HK-2 (cell line): Measurements from ENCODE around the gene CDC42BPA.

ENCODE experiments used
- DNase-seq: peaks from one replicate; pipeline ENCODE4 v3.0.0-alpha.2; 2018; ENCODE audit not compliant: unreplicated experiment

Gene CDC42BPA

DNA sequence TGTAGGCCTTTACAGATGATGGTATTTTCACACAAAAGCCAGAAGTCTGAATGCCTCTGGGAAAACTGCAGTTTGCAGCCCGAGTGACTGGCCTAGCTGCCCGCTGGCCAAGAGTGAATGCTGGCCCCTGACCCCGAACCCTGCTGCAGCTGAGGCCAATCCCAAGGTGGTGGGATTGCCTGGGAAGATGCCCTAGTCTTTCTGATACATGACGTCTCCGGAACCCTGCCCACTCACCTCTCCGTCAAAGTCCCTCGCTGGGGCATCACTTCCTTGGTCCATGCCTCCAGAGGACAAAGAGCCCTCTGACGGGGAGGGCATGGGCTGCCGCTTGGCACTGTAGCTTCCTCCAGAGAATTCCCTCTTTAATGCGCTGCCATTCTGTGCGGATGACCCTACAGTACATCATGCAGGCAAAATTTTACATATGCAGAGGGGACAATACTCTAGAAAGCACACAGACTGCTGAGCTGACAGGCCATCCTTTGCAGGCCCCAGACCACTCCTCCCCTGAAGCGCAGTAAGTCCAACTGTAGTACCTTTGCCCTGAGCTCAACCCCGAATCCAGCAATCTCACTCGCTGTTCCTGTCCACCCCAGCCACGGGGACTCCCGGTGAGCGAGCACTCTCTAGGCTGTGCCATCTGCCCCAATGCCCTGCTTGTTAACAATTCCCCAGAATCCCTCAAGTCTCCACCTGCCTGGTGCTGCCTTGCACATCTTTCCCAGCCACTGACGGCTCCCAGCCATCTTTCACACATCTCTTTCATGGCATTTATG is 323.5 kb downstream of the CDC42BPA start:
- DNase-seq, result no peak

- no peak for DNase-seq
Observed at GRCh38 chr1:226993814-226994585, 324.3 kb downstream of the CDC42BPA start.

DNA sequence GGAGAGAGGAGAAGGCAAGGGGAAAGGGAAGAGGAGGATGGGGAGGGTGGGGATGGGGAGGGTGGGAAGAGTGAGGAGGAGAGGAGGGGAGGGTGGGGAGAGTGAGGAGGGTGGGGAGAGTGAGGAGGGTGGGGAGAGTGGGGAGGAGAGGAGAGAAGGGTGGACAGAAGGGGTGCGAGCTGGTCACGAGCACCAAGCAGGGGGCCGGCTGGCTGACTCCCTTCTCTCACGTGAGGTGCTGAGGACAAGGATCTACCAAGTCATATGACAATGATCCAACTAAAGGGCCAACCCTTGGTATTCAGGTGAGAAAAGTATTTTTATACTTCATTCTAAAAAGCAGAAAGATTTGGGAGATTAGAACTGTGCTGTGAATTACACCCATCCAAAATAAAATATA is 326.4 kb downstream of the CDC42BPA start:
- no peak for DNase-seq

GRCh38 chr1:226990133-226990716 is 328.1 kb downstream of the CDC42BPA start:
- DNase-seq, result no peak

DNA sequence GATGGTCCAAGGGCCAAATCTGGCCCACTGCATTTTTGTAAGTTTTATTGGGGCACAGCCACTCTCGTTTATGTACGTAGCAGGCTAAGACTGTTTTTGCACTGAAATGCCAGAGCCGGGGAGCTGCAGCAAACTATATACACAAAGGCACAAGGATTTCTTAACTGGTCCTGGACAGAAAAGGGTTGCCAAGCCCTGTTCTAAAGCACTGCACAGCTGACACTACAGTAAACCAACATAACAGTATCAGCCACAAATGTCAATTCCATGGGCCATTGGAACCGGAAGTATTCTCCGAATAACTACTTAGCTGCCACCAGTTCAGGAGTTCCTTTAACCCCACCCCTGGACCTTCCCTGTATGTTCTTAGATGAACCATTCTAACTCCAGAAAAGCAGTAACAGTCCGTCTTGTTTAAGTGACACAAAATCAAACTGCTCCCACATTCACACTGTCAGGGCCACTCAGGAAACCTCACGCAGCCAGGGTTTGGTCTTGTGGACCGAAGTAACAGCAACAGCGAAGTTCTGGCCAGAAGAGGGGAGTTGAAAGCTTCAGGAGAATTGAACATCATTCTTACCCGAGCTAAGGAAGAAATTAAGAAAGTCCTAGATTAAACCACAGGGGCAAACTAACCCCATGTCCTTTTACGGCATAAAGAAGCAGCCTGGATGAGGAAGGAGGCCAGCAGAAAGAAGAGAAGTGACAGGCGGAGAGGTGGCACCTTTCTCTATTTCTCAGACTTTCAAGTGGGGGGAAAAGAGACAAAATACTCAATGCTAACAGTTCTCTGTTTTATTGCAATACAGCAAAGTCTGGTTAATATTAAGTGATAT is 329.0 kb downstream of the CDC42BPA start:
- DNase-seq, result no peak

DNA sequence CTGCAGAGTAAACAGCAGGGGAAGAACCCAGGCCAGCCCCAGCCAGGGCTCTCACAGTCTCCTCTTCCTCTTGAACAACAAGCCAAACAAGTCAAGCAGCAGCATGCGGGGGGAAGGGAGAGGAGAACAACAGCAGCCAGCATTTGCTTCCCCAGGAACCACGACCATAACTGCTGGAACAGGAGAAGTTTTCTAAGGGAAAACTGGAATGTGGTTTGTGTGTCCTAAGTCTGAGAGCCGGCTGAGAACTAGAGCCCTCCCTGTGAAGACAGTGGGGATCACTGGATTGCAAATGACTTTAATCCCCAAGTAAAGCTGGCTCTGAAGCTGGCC is 330.0 kb downstream of the CDC42BPA start:
- no peak for DNase-seq

DNA sequence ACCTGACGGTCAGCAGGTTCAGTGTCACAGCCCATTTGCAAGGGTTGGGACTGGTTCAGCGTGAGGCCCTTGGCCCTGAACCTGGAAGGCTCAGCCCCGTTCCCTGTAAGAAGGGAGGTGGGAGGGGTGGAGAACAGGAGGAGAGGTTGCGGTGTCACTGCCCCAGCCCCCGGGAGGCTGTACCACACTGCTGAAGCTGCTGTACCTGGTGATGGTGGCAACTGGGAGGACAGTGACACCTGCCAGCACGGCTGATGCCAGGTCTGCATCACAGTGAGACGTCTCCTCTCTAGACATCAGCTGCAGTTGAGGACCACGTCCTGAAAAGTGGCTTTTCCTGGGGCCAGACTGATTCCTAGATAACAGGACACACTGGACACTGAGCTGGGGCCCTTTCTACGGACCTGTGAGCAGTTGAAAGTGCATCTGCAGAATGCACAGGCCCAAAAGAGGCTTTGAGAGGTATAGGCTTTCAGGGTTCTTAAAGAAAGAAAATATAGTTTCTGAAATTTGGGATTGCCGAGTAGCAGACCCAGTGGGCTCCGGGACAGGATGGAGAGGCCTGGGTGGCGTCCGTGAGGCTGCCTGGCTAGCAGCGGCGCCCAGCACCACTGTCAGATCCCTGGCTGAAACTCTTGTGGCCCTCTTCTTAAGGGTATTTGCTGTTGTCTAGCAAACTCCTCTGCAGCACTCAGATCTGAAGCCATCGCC is 330.5 kb downstream of the CDC42BPA start:
- no peak for DNase-seq

- DNase-seq, result no peak
Observed at GRCh38 chr1:226987179-226987536, 331.1 kb downstream of the CDC42BPA start.

DNA sequence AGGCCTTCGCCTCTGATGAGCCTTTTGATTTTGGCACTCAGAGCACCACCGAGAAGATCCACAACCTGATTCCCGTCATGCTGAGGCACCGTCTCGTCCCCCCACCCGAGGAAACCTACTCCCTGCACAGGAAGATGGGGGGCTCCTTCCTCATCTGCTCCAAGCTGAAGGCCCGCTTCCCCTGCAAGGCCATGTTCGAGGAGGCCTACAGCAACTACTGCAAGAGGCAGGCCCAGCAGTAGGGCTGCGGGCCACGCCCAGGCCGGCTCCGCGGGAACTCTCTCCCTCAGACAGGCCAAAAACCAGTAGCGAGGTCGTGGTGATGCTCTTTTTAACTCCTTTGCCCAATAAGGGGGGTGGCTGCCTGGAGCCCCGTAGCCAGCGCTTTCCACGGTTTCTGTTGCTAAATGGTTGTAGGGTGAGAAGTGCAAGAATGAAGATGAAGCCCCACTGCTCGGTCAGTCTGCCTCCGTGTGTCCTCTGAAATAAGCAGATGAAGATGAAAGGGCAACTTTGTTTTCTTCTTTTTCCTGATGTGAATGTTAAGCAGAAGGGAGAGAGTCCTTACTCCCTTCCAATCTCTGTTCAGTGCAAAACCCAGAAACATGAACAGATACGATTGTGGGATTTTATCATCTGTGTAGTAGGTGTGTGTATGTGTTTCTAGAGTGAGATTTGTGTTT is 331.7 kb downstream of the CDC42BPA start:
- no peak for DNase-seq

DNA sequence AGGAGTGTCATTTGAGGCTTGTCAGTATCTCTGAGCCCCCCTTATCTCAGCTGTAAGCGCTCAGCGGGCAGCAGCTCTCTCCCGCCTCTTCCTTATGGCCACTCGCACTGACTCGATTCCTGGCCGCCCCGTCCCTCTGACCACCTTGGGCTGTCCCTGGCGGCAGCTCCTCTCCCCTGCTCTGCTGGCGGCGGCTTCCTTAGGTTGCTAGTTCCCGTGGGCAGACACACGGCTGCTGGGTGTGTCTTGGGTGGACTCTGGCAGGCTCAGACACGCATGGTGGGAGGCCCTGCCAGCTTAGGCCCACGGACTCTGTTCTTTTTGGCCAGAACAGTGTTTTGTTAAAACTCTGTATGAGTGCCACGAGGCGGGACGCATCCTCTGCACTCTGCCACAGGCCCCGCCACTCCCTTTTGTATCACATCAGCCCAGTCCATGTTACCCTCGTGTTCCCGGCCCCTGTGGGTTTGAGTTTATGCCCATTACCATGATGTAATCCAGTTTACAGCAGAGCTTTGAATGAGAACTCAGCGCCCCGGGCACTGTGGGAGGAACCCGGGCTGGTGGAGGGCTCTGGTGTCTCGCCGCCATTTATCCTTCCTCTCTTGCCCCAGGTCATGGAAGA is 332.3 kb downstream of the CDC42BPA start:
- no peak for DNase-seq

DNA sequence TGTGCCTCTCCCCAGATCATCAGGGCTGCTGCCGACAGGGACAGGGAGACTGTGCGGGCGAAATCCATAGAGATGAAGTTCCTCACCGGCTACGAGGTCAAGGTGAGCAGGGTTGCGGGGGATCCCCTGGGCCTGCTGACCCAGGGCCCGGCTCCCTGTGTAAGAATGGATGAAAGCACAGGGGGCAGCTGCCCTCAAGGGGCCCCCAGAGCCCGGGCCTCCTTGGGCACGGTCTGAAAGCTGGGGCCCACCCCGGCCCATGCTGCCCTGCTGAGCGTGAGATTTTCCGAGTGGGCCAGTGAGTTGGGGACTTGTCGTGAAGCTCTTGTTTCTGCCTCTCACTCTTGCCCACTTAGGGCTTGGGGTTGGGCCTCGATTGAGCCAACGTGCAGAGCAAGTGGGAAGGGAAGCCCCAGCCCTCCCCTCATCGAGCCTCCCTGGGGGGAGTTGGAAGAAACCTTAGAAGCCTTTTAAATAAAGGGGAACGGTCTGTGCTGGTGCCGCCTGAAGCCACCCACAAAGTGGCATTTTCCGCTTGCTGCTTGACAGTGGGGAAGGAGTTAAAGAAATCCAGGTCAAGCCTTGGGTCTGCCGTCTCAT is 333.0 kb downstream of the CDC42BPA start:
- DNase-seq, result no peak

DNA sequence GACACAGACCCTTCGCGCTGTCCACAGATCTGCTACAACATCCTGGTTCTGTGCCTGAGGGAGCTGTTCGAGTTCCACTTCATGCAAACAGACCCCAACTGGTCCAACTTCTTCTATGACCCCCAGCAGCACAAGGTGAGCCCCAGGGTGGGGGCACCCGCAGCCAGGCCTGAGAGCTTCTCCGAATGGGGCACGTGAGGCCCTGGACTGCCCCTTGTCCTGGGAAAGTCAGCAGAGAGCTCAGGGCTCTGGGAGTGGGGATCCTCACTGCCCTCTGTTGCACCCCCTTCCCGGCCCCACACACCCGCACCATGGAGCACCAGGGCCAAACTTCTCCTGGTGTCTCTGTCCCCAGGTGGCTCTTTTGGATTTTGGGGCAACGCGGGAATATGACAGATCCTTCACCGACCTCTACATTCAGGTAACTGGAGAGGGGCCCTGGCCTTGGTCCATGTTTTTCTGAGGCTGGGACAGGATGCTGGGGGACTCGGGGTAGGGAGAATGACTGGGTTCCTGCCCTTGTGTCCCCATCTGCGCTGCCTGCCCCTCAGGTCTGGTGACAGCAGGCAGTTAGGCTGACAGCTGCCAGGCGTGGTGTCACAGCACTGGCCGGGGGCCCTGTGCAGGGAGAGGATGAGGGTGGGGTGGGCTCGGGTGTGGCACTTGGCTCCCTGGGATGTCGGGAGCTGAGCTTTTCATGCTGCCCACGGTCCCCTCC is 333.6 kb downstream of the CDC42BPA start:
- no peak for DNase-seq

- DNase-seq, result no peak
Observed at GRCh38 chr1:226983992-226984364, 334.3 kb downstream of the CDC42BPA start.

- DNase-seq, result no peak
Observed at GRCh38 chr1:226983247-226983991, 334.9 kb downstream of the CDC42BPA start.

- DNase-seq, result no peak
Observed at GRCh38 chr1:226982451-226983177, 335.7 kb downstream of the CDC42BPA start.

DNA sequence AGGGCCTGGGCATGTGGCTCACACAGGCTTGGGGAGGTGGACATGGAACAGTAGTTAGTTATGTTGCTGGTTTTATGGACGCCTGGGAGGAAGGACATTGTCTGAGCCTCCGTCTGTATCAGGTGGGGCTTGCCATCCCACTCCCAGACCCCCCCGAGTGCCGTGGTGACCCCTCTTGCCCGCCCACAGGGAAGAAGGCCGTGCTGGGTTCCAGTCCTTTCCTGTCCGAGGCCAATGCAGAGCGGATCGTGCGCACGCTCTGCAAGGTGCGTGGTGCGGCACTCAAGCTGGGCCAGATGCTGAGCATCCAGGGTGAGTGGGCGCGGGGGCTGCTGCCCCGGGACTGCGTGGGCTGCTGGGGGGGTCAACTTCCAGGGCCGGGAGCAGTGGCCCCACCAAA is 336.5 kb downstream of the CDC42BPA start:
- no peak for DNase-seq

DNA sequence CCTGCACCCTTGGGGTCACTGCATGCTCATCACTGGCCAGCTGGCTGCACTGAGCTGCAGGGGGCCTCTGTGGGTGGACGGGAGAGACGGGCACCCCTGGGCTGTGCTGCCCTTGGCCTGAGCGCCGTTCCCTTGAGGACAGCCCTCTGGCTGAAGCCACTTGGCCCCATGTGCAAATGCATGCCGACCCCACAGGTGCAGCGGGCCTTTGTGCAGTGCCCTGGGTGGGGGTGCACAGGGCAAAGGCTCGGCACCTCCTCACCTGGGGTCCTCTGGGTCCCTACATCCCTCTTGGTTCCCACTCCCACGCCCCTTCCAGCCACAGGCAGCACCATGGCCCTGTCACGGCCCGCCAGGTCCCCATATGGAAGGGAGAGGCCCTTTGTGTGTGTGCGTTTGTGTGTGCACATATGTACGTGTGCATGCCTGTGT is 336.9 kb downstream of the CDC42BPA start:
- no peak for DNase-seq
